D721Med (cell line): ENCODE results near the gene CSF3.

Experiments used
- DNase-seq: peaks from one replicate; pipeline ENCODE4 v3.0.0; 2011; ENCODE audit warnings: low spot score; ENCODE audit not compliant: insufficient read length
- FAIRE-seq: peaks from 2 replicates; lab custom pipeline; 2011; peaks lifted over from hg19 to GRCh38; lab: Jason Lieb, UNC
- TF ChIP-seq, protein P1 (sequence below): IDR thresholded peaks from 2 replicates; pipeline ENCODE4 v1.5.1; 2012; ENCODE audit warnings: mild to moderate bottlenecking, control low read depth; ENCODE audit not compliant: insufficient read depth; ENCODE audit errors: missing control alignments

The CSF3 gene

DNA sequence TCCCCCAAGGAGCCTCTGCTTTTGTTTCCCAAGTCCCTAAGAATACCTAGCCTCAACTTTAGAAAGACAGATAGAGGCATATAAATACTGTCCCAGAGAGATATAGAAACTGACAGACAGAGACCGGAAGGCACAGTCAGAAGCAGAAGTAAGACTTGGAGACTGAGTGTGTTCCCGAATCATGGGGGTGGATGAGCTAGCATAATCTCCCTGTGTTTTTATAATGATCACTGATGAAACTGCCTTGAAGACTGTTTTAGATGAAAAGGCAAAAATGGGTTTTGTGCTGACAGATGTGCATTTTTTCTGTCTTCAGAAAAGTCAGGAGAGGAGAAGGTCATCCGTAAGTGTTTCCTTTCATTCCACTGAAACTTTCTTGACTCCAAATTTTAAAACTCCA is 43.0 kb upstream of the CSF3 start:
- FAIRE-seq (no peak), DNase-seq (no peak)

DNA sequence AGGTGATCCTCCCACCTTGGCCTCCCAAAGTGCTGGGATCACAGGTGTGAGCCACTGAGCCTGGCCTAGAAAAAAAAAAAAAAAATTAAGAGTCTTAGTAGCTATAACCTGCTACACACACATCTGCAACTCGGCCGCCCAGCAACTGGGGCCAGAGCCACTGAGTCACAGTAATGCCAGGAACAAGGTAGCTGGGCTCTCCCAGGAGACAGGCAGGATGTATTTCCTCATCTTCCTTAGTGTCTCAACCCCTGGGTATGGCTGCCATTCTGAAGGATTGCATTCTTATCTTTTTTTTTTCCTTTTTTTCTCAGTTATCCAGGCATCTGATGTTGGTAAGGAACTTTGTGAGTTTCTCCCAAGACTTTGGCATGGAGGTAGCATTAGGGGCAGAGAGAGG is 41.7 kb upstream of the CSF3 start:
- FAIRE-seq (no peak), DNase-seq (no peak)
- TF ChIP-seq, protein P1, sequence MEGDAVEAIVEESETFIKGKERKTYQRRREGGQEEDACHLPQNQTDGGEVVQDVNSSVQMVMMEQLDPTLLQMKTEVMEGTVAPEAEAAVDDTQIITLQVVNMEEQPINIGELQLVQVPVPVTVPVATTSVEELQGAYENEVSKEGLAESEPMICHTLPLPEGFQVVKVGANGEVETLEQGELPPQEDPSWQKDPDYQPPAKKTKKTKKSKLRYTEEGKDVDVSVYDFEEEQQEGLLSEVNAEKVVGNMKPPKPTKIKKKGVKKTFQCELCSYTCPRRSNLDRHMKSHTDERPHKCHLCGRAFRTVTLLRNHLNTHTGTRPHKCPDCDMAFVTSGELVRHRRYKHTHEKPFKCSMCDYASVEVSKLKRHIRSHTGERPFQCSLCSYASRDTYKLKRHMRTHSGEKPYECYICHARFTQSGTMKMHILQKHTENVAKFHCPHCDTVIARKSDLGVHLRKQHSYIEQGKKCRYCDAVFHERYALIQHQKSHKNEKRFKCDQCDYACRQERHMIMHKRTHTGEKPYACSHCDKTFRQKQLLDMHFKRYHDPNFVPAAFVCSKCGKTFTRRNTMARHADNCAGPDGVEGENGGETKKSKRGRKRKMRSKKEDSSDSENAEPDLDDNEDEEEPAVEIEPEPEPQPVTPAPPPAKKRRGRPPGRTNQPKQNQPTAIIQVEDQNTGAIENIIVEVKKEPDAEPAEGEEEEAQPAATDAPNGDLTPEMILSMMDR, result no peak

More for the DNA sequence above, 43.0 kb upstream of the CSF3 start:
- TF ChIP-seq, protein P1, result no peak

DNA sequence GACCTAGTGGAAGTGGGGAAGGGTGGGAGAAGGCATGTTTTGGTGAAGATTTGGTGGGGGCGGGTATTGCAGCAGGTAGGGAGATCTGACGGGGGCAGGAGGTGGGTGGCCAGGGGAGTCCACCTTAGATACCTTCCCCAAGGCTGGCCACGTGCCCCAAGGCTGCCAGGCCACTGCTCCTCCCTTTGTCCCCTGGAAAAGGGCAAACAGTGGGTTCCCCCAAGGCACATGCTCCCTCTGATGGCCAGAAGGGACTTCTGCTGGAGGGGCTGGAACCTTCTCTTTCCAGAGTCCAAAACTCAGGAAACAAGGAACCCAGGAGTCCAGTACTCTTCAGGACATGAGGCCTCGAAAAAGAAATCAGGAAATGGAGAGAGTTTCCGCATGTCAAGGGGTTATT is 40.8 kb upstream of the CSF3 start:
- DNase-seq, result no peak
- TF ChIP-seq, protein P1, result no peak
- FAIRE-seq, result no peak

DNA sequence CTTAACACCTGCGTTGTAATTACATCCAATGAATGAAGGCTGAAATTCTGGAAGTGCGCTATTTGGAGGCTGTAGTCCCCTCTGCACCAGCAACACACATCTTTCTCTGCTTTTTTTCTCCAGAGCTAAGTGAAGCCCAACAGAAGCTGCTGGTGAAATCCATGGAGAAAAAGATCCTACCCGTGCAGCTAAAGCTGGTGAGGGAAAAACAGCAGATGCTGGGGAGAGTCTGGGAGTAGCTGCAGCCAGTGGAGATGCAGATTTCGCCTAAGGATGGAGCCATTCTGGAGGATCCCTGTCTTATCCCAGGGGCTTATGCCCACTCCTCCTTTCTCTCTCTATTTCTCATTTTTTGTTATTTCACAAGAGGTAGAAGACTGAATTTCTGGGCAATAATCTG is 39.4 kb upstream of the CSF3 start:
- FAIRE-seq (no peak), DNase-seq (no peak)
- TF ChIP-seq, protein P1, result no peak

DNA sequence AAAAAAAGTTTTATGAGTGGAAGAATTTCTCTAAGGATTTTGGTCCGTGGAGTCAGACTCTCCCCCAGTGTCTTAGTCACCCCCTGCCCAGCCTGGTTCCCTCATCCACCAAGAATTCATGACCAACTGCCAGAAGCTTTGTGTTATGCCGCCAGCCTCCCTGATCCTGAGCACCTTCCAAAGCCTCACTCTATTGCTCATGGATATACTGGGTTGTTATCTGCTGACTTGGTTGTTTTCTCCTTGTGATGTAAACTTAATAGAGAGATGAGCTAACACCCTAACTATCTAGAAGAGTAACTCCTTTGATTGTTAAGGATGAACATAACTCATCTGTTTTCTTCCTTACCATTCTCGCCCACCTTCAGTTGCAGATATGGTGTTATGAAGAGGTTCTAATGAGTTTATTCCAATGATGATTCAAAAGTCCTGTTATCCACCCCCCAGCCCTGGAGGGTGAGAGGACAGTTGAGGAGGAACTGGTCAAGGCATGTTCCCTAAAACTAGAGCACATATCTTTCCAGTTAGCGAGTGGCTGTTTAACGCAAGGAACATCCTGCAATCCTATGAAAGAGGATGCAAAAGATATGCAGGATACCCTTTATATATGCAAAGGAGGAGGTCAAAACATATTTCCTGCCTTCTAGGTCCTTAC is 36.1 kb upstream of the CSF3 start:
- TF ChIP-seq, protein P1, result no peak
- DNase-seq (no peak), FAIRE-seq (no peak)

DNA sequence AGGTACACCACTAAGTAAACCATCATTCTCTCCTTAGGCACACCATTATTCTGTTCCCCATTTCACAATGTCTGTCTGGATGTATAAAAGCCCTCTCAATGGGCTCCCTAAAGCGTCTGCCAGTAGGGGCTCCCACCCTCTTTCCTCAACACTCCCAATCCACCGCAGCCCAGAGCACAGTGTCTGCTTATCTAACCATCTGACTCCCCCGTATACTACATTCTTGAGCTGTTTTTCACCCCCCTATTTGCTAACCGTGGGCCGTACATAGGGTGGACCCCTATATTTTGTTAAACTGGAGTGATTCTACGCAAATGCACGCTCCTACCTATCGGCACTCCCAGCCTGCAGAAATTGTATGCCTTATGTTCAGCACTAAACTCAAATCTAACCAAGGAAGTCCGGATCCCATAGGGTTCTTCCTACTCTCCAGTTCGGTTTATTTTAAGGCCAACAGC is 35.3 kb upstream of the CSF3 start:
- no peak for FAIRE-seq
- TF ChIP-seq, protein P1, result peak; percentile 0
- DNase-seq, result no peak
